Panc1 (cell line): ENCODE data around the gene IL17REL. TPM values are rescaled to one million over a fixed set of nuclear protein-coding genes. Genes with fewer than 3 reads are reported as not detected.

ENCODE experiments used
- ATAC-seq: fragments of 200-7000 bp; cut with Tn5 transposase; 2 replicates; pipeline ENCODE4 v1.9.1; 2020; ENCODE audit warnings: mild to moderate bottlenecking, moderate library complexity
- BruUV-seq: library from RNA; stranded (reverse); fragments of 400-500 nt; replicated peaks from 2 replicates; lab custom pipeline; 2021; lab: Mats Ljungman, UMichigan
- CTCF ChIA-PET: fragments of 300-600 bp; sonication (Branson Sonifier 250); formaldehyde crosslinking; loops from one replicate; lab custom pipeline; 2022; ENCODE audit warnings: antibody characterized with exemption; lab: Charles Lee
- POLR2A ChIA-PET: fragments of 300-600 bp; sonication (Branson Sonifier 250); formaldehyde crosslinking; loops from one replicate; lab custom pipeline; 2022; ENCODE audit warnings: antibody characterized with exemption; lab: Charles Lee
- DNase-seq: peaks from one replicate; pipeline ENCODE4 v3.0.0-alpha.2; 2010; ENCODE audit warnings: low read depth, low spot score
- H3K27ac ChIP-seq: 2 replicates; pipeline ENCODE4 v1.5.1; 2011; ENCODE audit warnings: mild to moderate bottlenecking, low read length, inconsistent platforms
- H3K27me3 ChIP-seq: fragments of 200-500 bp; sonication (Bioruptor generic); 2 replicates; pipeline ENCODE4 v1.6.0; 2014; ENCODE audit warnings: low read length, inconsistent platforms; ENCODE audit not compliant: control insufficient read depth, insufficient read depth
- H3K36me3 ChIP-seq: fragments of 200-500 bp; sonication (Bioruptor generic); 2 replicates; pipeline ENCODE4 v1.5.1; 2014; ENCODE audit warnings: inconsistent platforms, mild to moderate bottlenecking, low read length, moderate library complexity; ENCODE audit not compliant: control insufficient read depth, insufficient read depth
- H3K4me1 ChIP-seq: 2 replicates; pipeline ENCODE4 v1.5.1; 2011; ENCODE audit warnings: inconsistent platforms, mild to moderate bottlenecking, low read length, moderate library complexity; ENCODE audit not compliant: control insufficient read depth, insufficient read depth
- H3K4me3 ChIP-seq, 2 experiments: 2 replicates each; pipeline ENCODE4 v1.5.1; 2011 to 2012; ENCODE audit warnings: low read depth in 2 of 2, low read length in 2 of 2, mild to moderate bottlenecking in 2 of 2, inconsistent platforms in 1 of 2, moderate library complexity in 1 of 2
- H3K9me3 ChIP-seq: fragments of 200-500 bp; sonication (Bioruptor generic); 2 replicates; pipeline ENCODE4 v1.5.1; 2014; ENCODE audit warnings: low read depth, mild to moderate bottlenecking, inconsistent platforms, low read length, moderate library complexity; ENCODE audit not compliant: control insufficient read depth, insufficient read depth
- CTCF ChIP-seq: fragments of 450-650 bp; IDR thresholded peaks from 2 replicates; pipeline ENCODE4 v1.5.1; 2017; ENCODE audit warnings: mild to moderate bottlenecking
- POLR2AphosphoS5 ChIP-seq: IDR thresholded peaks from 2 replicates; pipeline ENCODE4 v1.6.1; 2012; ENCODE audit warnings: mild to moderate bottlenecking, low read depth, low read length, moderate library complexity
- SIN3A ChIP-seq: IDR thresholded peaks from 2 replicates; pipeline ENCODE4 v1.6.1; 2012; ENCODE audit warnings: low read depth, mild to moderate bottlenecking, low read length, moderate library complexity, borderline replicate concordance; ENCODE audit not compliant: insufficient read depth
- TCF7L2 ChIP-seq: IDR thresholded peaks from 2 replicates; pipeline ENCODE4 v1.6.1; 2011; ENCODE audit warnings: mild to moderate bottlenecking, low read depth, low read length, inconsistent platforms
- in situ Hi-C: cut with HindIII; loops from 2 replicates; pipeline ENCODE4 v1.10.0; 2016; ENCODE audit warnings: low sequenced_read_pairs, low pct_unique_long_range_greater_than_20kb
- intact Hi-C: fragments of 100-400 bp; cut with micrococcal nuclease; formaldehyde crosslinking; loops from one replicate; pipeline ENCODE4 v1.10.0; 2022; ENCODE audit not compliant: unreplicated experiment
- total RNA-seq: library from RNA; stranded (reverse); gene quantifications from one replicate; pipeline ENCODE4 v1.2.1, GENCODE V29; 2021; ENCODE audit not compliant: unreplicated experiment

Gene IL17REL
- total RNA-seq, 1 experiment from 2014 or later = 0.82 TPM

- in situ Hi-C loops = no loop called here
- DNase-seq = no peak
Measured at GRCh38 chr22:49962012-49962750, 50.4 kb downstream of the IL17REL start.

GRCh38 chr22:49961601-49962011, 51.0 kb downstream of the IL17REL start:
- CTCF ChIA-PET = no interaction called here

More at GRCh38 chr22:49962012-49962750, 50.4 kb downstream of the IL17REL start:
- Histone ChIP-seq H3K4me3 (peak overlapping the region; percentile 70 to 71), H3K36me3 (no peaks in the 10 kb centered on the region; the same call in none of the 2 replicates), H3K4me1 (peaks cover 54% of the 10 kb centered on the region), H3K27ac (peak overlapping the region; percentile 74), H3K9me3 (no peaks in the 10 kb centered on the region), H3K27me3 (no peaks in the 10 kb centered on the region)
- no TSS peak for BruUV-seq
- intact Hi-C loops = no loop called here
- ChIA-PET POLR2A (no interaction called here), CTCF (interaction anchor here (0.6 kb wide), 2 partner anchors 88 to 186 kb away, joined by 3 to 5 read pairs; no protein-coding TSS in a partner anchor)
- 0 out of 2 replicates have a peak, but pooled peaks have one; percentile 2 for ATAC-seq
- TF ChIP-seq SIN3A (peak; percentile 81; the same call in 1 of the 2 replicates), CTCF (no peak)

More at GRCh38 chr22:49961601-49962011, 51.0 kb downstream of the IL17REL start:
- Histone ChIP-seq H3K27me3 (no peaks in the 10 kb centered on the region), H3K27ac (peak overlapping the region; percentile 69), H3K4me1 (peaks cover 48% of the 10 kb centered on the region), H3K9me3 (no peaks in the 10 kb centered on the region), H3K4me3 (peak overlapping the region; percentile 70 to 71), H3K36me3 (no peaks in the 10 kb centered on the region; the same call in none of the 2 replicates)
- intact Hi-C loops = no loop called here
- DNase-seq = no peak
- POLR2A ChIA-PET = no interaction called here
- no peak for ATAC-seq
- in situ Hi-C loops = no loop called here
- TF ChIP-seq CTCF (no peak), POLR2AphosphoS5 (no peak), TCF7L2 (no peak), SIN3A (no peak)
- BruUV-seq = no TSS peak
